ENCODE data around the gene GPALPP1.
A peak's percentile ranks its signal among the peaks of the same experiment; 100 is the strongest.

The GPALPP1 gene

GRCh38 chr13:45047394-45048310 is 58.3 kb downstream of the GPALPP1 start:
- peak; percentile 38 for DNase-seq (ENCODE audit: extremely low read depth, insufficient read length)
- Histone ChIP-seq H3K27me3 (replicated peaks; ENCODE audit: control insufficient read depth, insufficient read depth, low read length) (no peaks in the 10 kb centered on the region), H3K4me3 (replicated peaks; ENCODE audit: low read depth, low read length) (no peak overlapping the region), H3K36me3 (ENCODE audit: control insufficient read depth, insufficient read depth, low read length) (no peaks in the 10 kb centered on the region)
- peak; percentile 95 for TF ChIP-seq CTCF (IDR thresholded peaks at IDR 0.05; ENCODE audit: insufficient read depth, low read length, poor library complexity, severe bottlenecking)

- no peaks in the 10 kb centered on the region for H3K36me3 ChIP-seq (ENCODE audit: control insufficient read depth, insufficient read depth, low read length)
- TF ChIP-seq CTCF (IDR thresholded peaks at IDR 0.05; ENCODE audit: insufficient read depth, low read length, poor library complexity, severe bottlenecking): no peak
- no peaks in the 10 kb centered on the region for H3K27me3 ChIP-seq (replicated peaks; ENCODE audit: control insufficient read depth, insufficient read depth, low read length)
- no peak for DNase-seq (ENCODE audit: extremely low read depth, insufficient read length)
- no peak overlapping the region for H3K4me3 ChIP-seq (replicated peaks; ENCODE audit: low read depth, low read length)
Measured at GRCh38 chr13:45048890-45049407, 59.6 kb downstream of the GPALPP1 start.

- DNase-seq (ENCODE audit: extremely low read depth, insufficient read length): no peak
- no peak overlapping the region for H3K4me3 ChIP-seq (replicated peaks; ENCODE audit: low read depth, low read length)
- no peak for TF ChIP-seq CTCF (IDR thresholded peaks at IDR 0.05; ENCODE audit: insufficient read depth, low read length, poor library complexity, severe bottlenecking)
- H3K27me3 ChIP-seq (replicated peaks; ENCODE audit: control insufficient read depth, insufficient read depth, low read length): no peaks in the 10 kb centered on the region
- no peaks in the 10 kb centered on the region for H3K36me3 ChIP-seq (ENCODE audit: control insufficient read depth, insufficient read depth, low read length)
Measured at GRCh38 chr13:45049478-45049877, 60.1 kb downstream of the GPALPP1 start.

GRCh38 chr13:45051315-45051714 is 62.0 kb downstream of the GPALPP1 start:
- DNase-seq (ENCODE audit: extremely low read depth, insufficient read length): no peak

GRCh38 chr13:45055198-45055901 is 66.0 kb downstream of the GPALPP1 start:
- H3K4me3 ChIP-seq (replicated peaks; ENCODE audit: low read depth, low read length): no peak overlapping the region
- no peaks in the 10 kb centered on the region; the same call in 1 of the 2 replicates for H3K27me3 ChIP-seq (replicated peaks; ENCODE audit: control insufficient read depth, insufficient read depth, low read length)
- peak; percentile 10 for DNase-seq (ENCODE audit: extremely low read depth, insufficient read length)
- no peaks in the 10 kb centered on the region for H3K36me3 ChIP-seq (ENCODE audit: control insufficient read depth, insufficient read depth, low read length)
- no peak for TF ChIP-seq CTCF (IDR thresholded peaks at IDR 0.05; ENCODE audit: insufficient read depth, low read length, poor library complexity, severe bottlenecking)

More at GRCh38 chr13:45051315-45051714, 62.0 kb downstream of the GPALPP1 start:
- TF ChIP-seq CTCF (IDR thresholded peaks at IDR 0.05; ENCODE audit: insufficient read depth, low read length, poor library complexity, severe bottlenecking): no peak
- Histone ChIP-seq H3K4me3 (replicated peaks; ENCODE audit: low read depth, low read length) (no peak overlapping the region), H3K27me3 (replicated peaks; ENCODE audit: control insufficient read depth, insufficient read depth, low read length) (no peaks in the 10 kb centered on the region; the same call in 1 of the 2 replicates), H3K36me3 (ENCODE audit: control insufficient read depth, insufficient read depth, low read length) (no peaks in the 10 kb centered on the region)
